ENCODE measurements around the gene TMPRSS15. TPM values are rescaled to one million over a fixed set of nuclear protein-coding genes. Genes with fewer than 3 reads are reported as not detected.

TMPRSS15 gene
- total RNA-seq, 4 donors from 2014 or later = not detected

DNA sequence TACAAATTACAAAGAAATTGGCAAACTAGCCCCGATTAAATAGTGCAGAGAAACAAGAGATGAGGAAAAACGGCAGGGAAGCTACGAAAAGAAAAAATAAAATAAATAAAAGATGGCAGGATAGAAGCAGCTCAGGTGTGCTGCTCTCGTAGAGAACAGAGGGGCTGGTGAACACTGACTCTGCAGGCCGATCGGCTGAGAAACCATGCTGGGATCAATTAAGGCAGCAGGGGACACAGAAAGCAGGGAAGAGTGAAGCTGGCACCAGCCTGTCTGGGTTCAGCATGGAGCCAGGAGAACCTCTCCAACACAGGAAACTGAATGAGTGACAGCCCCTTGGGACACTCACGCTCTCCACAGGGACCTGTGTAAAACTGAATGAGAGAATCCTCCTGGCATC is 39.5 kb upstream of the TMPRSS15 start:
- Histone ChIP-seq H3K36me3 (no peaks in the 10 kb centered on the region), H3K9me3 (no peaks in the 10 kb centered on the region), H3K27ac (no peak overlapping the region), H3K4me1 (no peaks in the 10 kb centered on the region), H3K4me3 (no peak overlapping the region), H3K27me3 (no peaks in the 10 kb centered on the region)
- TF ChIP-seq, protein P1, sequence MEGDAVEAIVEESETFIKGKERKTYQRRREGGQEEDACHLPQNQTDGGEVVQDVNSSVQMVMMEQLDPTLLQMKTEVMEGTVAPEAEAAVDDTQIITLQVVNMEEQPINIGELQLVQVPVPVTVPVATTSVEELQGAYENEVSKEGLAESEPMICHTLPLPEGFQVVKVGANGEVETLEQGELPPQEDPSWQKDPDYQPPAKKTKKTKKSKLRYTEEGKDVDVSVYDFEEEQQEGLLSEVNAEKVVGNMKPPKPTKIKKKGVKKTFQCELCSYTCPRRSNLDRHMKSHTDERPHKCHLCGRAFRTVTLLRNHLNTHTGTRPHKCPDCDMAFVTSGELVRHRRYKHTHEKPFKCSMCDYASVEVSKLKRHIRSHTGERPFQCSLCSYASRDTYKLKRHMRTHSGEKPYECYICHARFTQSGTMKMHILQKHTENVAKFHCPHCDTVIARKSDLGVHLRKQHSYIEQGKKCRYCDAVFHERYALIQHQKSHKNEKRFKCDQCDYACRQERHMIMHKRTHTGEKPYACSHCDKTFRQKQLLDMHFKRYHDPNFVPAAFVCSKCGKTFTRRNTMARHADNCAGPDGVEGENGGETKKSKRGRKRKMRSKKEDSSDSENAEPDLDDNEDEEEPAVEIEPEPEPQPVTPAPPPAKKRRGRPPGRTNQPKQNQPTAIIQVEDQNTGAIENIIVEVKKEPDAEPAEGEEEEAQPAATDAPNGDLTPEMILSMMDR (IDR thresholded peaks at IDR 0.05 in 4 of 5, conservative IDR thresholded peaks at IDR 0.05 in 1 of 5) = no peak
- TF ChIP-seq POLR2A (IDR thresholded peaks at IDR 0.05) = no peak
- in situ Hi-C loops (cut with MboI; ENCODE audit: low sequenced_read_pairs in 4 of 4) = no loop called here
- DNase-seq (no peak), ATAC-seq (no peak)
- intact Hi-C loops (cut with DNase I; ENCODE audit: low total_unique reads) = no loop called here

DNA sequence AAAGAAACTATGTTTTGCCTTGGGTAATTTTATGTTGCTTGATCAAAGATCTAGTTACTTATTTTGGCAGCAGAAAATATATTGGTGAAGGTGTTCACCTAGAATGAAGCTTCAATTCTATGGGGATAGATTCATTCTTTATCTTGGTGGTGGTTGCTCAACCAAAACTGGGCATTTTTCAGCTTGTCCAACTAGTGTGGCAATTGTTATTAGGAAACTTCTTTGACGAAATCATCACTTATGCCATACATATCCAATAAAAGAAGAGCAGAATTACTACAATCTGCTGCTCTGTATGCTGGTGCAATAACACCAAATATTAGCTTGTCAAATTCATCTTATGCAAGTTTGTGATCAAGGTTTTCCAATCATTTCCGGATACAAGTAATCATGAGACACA is 26.8 kb upstream of the TMPRSS15 start:
- in situ Hi-C loops (cut with MboI; ENCODE audit: low sequenced_read_pairs in 4 of 4) = no loop called here
- ATAC-seq (no peak), DNase-seq (no peak)

DNA sequence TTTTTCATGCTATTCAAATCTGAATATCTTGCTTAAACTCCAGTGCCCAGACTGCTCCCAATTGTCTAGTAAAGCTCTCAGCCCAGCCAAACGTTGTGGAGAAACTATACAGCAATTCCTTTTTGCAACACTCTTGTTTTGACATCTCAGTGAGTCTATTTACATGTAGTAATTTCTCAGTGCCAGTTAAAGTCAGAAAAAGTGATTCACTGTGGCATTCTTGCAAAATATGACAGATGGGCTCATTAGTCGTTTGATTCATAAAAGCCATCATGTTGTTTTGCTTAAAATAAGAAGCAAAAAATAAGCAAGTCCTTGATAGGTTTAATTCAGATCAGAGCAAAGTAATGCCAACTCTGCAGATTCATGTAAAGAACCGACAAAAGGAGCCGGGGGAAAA is 20.7 kb upstream of the TMPRSS15 start:
- in situ Hi-C loops (cut with MboI; ENCODE audit: low sequenced_read_pairs in 4 of 4) = no loop called here
- ATAC-seq (no peak), DNase-seq (no peak)
- H3K27ac ChIP-seq = no peak overlapping the region
- no peak overlapping the region for H3K4me3 ChIP-seq
- H3K36me3 ChIP-seq = no peaks in the 10 kb centered on the region
- intact Hi-C loops (cut with DNase I; ENCODE audit: low total_unique reads) = no loop called here
- no peak for TF ChIP-seq POLR2A (IDR thresholded peaks at IDR 0.05)
- TF ChIP-seq, protein P1 (IDR thresholded peaks at IDR 0.05 in 4 of 5, conservative IDR thresholded peaks at IDR 0.05 in 1 of 5) = no peak
- H3K4me1 ChIP-seq = no peaks in the 10 kb centered on the region
- no peaks in the 10 kb centered on the region for H3K9me3 ChIP-seq
- H3K27me3 ChIP-seq = no peaks in the 10 kb centered on the region

More for the DNA sequence above, 26.8 kb upstream of the TMPRSS15 start:
- Histone ChIP-seq H3K36me3 (no peaks in the 10 kb centered on the region), H3K27ac (no peak overlapping the region), H3K27me3 (no peaks in the 10 kb centered on the region), H3K4me3 (no peak overlapping the region), H3K4me1 (no peaks in the 10 kb centered on the region), H3K9me3 (no peaks in the 10 kb centered on the region)
- TF ChIP-seq POLR2A (IDR thresholded peaks at IDR 0.05) = no peak
- TF ChIP-seq, protein P1 (IDR thresholded peaks at IDR 0.05 in 4 of 5, conservative IDR thresholded peaks at IDR 0.05 in 1 of 5) = no peak
- intact Hi-C loops (cut with DNase I; ENCODE audit: low total_unique reads) = no loop called here

DNA sequence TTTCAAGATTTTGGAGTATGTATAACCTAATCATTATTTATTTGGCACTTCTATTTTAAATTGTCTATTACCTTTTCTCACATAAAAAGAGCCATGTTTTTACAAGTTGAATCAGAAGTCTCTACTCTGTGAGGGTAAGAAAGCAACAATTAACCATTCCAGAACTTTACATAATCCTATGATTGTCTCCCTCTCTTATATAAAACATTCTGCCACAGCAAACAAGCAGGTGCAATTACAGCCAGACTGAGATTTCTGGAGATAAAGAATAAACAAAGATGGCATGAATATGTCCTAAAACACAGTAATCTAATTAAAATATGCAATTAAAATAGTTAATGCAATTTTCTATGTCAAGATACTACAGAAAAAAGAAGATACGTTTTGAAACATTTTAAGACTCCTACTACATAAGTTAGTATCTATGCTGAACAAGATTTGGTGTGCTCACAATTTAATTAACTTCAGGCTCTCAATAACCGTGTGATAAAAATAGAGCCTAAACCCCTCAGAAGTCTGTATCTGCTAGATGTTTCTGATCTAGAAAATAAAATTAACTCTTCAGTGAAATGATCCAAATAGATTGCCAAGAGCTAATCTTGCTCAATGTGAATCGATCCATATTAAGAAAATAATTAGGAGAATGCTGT is 13.7 kb upstream of the TMPRSS15 start:
- no peaks in the 10 kb centered on the region for H3K4me1 ChIP-seq
- no peaks in the 10 kb centered on the region for H3K27me3 ChIP-seq
- H3K9me3 ChIP-seq = no peaks in the 10 kb centered on the region
- no peak for ATAC-seq
- no peak overlapping the region for H3K4me3 ChIP-seq
- no peaks in the 10 kb centered on the region for H3K36me3 ChIP-seq
- H3K27ac ChIP-seq = no peak overlapping the region
- intact Hi-C loops (cut with DNase I; ENCODE audit: low total_unique reads) (no loop called here), in situ Hi-C loops (cut with MboI; ENCODE audit: low sequenced_read_pairs in 4 of 4) (no loop called here)
- no peak for DNase-seq
- TF ChIP-seq, protein P1 (IDR thresholded peaks at IDR 0.05 in 4 of 5, conservative IDR thresholded peaks at IDR 0.05 in 1 of 5) = no peak
- no peak for TF ChIP-seq POLR2A (IDR thresholded peaks at IDR 0.05)

DNA sequence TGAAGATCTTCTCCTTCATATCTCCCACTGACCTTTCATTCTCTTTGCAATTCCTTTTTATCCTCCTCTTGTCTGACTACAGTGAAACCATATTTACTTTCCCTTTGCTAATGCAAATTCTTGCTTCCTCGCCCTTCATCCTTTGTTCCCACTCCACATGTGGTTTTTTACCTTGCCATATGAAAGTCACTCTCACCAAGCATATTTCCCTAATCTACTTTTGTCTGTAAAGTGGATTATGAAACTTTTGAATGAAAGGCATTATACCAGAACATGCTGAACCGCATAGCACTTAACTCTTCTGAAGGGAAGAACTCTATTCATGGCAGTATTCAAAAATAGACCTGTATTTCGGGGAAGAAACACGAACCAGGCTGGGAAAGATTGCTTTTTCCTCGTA is 8.0 kb upstream of the TMPRSS15 start:
- intact Hi-C loops (cut with DNase I; ENCODE audit: low total_unique reads) = no loop called here

More for the DNA sequence above, 8.0 kb upstream of the TMPRSS15 start:
- Histone ChIP-seq H3K4me3 (no peak overlapping the region), H3K27me3 (no peaks in the 10 kb centered on the region), H3K27ac (no peak overlapping the region), H3K36me3 (no peaks in the 10 kb centered on the region), H3K9me3 (no peaks in the 10 kb centered on the region), H3K4me1 (no peaks in the 10 kb centered on the region)
- in situ Hi-C loops (cut with MboI; ENCODE audit: low sequenced_read_pairs in 4 of 4) = no loop called here
- no peak for ATAC-seq
- DNase-seq = no peak
- TF ChIP-seq, protein P1 (IDR thresholded peaks at IDR 0.05 in 4 of 5, conservative IDR thresholded peaks at IDR 0.05 in 1 of 5) = no peak

Data from gastrocnemius medialis (tissue), 4 donors.